HepG2 (cell line): ENCODE measurements around the gene ITGB8. TPM values are rescaled to one million over a fixed set of nuclear protein-coding genes. Genes with fewer than 3 reads are reported as not detected.

Experiments
- FOXK1 ChIP-seq: sonication (generic); formaldehyde crosslinking; IDR thresholded peaks from 2 replicates; pipeline ENCODE4 v1.4.0; 2020; ENCODE audit warnings: low read depth, missing genetic modification reagents, borderline replicate concordance
- GATA4 ChIP-seq: sonication (generic); IDR thresholded peaks from 2 replicates; pipeline ENCODE4 v1.6.1; 2016; ENCODE audit warnings: antibody characterized with exemption, low read depth, borderline replicate concordance
- SOX13 ChIP-seq, 3 experiments: fragments of 450-650 bp in 1 of 3; sonication (generic) in 1 of 3; formaldehyde crosslinking in 1 of 3; IDR thresholded peaks in 2 of 3; conservative IDR thresholded peaks in 1 of 3; 2 replicates each; pipeline versions ENCODE4 v1.5.0 to v1.6.1; 2016 to 2020; ENCODE audit warnings: antibody characterized with exemption in 1 of 3, mild to moderate bottlenecking in 1 of 3, missing compliant biosample characterization in 1 of 3, missing genetic modification reagents in 1 of 3, moderate library complexity in 1 of 3
- TEAD2 ChIP-seq: sonication (generic); formaldehyde crosslinking; IDR thresholded peaks from 2 replicates; pipeline ENCODE4 v1.9.0; 2021; ENCODE audit warnings: missing genetic modification reagents
- TP53 ChIP-seq: sonication (generic); formaldehyde crosslinking; conservative IDR thresholded peaks from 2 replicates; pipeline ENCODE4 v1.4.0; 2020; ENCODE audit warnings: missing genetic modification reagents
- TSC22D2 ChIP-seq: sonication (generic); formaldehyde crosslinking; IDR thresholded peaks from 2 replicates; pipeline ENCODE4 v1.5.1; 2020; ENCODE audit warnings: missing genetic modification reagents, mild to moderate bottlenecking, borderline replicate concordance
- ZBTB42 ChIP-seq: sonication (generic); formaldehyde crosslinking; IDR thresholded peaks from 2 replicates; pipeline ENCODE4 v1.5.0; 2020; ENCODE audit warnings: mild to moderate bottlenecking, missing genetic modification reagents
- ZNF552 ChIP-seq: sonication (generic); formaldehyde crosslinking; IDR thresholded peaks from 2 replicates; pipeline ENCODE4 v1.9.0; 2022; ENCODE audit warnings: missing genetic modification reagents, mild to moderate bottlenecking, borderline replicate concordance
- polyA plus RNA-seq, 8 experiments: library from polyadenylated mRNA; depleted of rRNA in 3 of 8; stranded (reverse) in 7 of 8; unstranded in 1 of 8; fragments of >200 nt; fragmentation: Illumina TruSeq in 4 of 8; extraction: Trizol in 4 of 8; gene quantifications; 2 replicates each; pipeline versions ENCODE4 v1.2.1 to v1.2.3, GENCODE V29; 2011 to 2016; ENCODE audit warnings: low read depth in 4 of 8, missing spikeins in 1 of 8, mixed read lengths in 1 of 8; ENCODE audit not compliant: insufficient read depth in 1 of 8
- total RNA-seq, 5 experiments: library from RNA; depleted of rRNA; stranded (reverse); fragments of >200 nt; fragmentation: Illumina TruSeq; extraction: Trizol; gene quantifications; 2 replicates each; pipeline ENCODE4 v1.2.3, GENCODE V29; 2016; ENCODE audit warnings: low read depth in 1 of 5
- TF ChIP-seq, protein P1 (sequence below), 2 experiments: fragments of 450-650 bp in 1 of 2; sonication (generic) in 1 of 2; formaldehyde crosslinking in 1 of 2; IDR thresholded peaks; 2 replicates each; pipeline versions ENCODE4 v1.6.1 to v1.8.0; 2016 to 2022; ENCODE audit warnings: antibody characterized with exemption in 1 of 2, mild to moderate bottlenecking in 1 of 2, missing genetic modification reagents in 1 of 2
- TF ChIP-seq, protein P2 (sequence below): sonication (generic); formaldehyde crosslinking; IDR thresholded peaks from 2 replicates; pipeline ENCODE4 v1.5.1; 2020; ENCODE audit warnings: mild to moderate bottlenecking, missing genetic modification reagents, borderline replicate concordance

The ITGB8 gene
- total and polyA plus RNA-seq, 2 of the 13 experiments (the other 11 are each of a cell fraction or from before 2014, with no cell fraction given), result 0.01 TPM; not detected in 1

DNA sequence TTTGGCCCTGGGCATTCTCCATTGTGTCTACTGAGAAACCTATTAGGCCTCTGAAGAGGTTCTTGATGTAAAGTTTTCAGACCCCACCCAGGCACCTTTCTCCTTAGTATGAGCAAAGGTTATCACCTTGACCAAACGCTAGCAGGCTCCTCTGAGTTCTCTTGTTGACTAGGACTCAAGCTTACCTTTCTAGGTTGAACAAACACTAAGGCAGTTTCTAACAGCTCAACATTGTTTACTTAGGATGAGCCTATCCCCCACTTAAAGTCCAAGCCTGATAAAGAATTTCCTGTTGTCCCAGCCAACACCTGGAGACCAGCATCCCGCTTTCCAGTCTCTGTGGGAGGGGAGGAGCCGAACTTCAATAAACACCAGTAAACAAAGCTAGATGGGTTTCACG is 26.3 kb upstream of the ITGB8 start (continued):
- TF ChIP-seq, protein P1, sequence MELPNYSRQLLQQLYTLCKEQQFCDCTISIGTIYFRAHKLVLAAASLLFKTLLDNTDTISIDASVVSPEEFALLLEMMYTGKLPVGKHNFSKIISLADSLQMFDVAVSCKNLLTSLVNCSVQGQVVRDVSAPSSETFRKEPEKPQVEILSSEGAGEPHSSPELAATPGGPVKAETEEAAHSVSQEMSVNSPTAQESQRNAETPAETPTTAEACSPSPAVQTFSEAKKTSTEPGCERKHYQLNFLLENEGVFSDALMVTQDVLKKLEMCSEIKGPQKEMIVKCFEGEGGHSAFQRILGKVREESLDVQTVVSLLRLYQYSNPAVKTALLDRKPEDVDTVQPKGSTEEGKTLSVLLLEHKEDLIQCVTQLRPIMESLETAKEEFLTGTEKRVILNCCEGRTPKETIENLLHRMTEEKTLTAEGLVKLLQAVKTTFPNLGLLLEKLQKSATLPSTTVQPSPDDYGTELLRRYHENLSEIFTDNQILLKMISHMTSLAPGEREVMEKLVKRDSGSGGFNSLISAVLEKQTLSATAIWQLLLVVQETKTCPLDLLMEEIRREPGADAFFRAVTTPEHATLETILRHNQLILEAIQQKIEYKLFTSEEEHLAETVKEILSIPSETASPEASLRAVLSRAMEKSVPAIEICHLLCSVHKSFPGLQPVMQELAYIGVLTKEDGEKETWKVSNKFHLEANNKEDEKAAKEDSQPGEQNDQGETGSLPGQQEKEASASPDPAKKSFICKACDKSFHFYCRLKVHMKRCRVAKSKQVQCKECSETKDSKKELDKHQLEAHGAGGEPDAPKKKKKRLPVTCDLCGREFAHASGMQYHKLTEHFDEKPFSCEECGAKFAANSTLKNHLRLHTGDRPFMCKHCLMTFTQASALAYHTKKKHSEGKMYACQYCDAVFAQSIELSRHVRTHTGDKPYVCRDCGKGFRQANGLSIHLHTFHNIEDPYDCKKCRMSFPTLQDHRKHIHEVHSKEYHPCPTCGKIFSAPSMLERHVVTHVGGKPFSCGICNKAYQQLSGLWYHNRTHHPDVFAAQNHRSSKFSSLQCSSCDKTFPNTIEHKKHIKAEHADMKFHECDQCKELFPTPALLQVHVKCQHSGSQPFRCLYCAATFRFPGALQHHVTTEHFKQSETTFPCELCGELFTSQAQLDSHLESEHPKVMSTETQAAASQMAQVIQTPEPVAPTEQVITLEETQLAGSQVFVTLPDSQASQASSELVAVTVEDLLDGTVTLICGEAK (IDR thresholded peaks at IDR 0.05), result no peak
- TF ChIP-seq, protein P1 (CRISPR knock-in tag; IDR thresholded peaks at IDR 0.05), result no peak
- TF ChIP-seq TEAD2 (CRISPR knock-in tag) (no peak), ZBTB42 (CRISPR knock-in tag) (no peak), GATA4 (no peak), TP53 (CRISPR knock-in tag) (no peak), FOXK1 (peak; percentile 23; the same call in 1 of the 2 replicates), ZNF552 (CRISPR knock-in tag) (no peak), TSC22D2 (CRISPR knock-in tag) (no peak), SOX13 (IDR thresholded peaks at IDR 0.05) (no peak), SOX13 (CRISPR knock-in tag; conservative IDR thresholded peaks at IDR 0.05 in 1 of 2, IDR thresholded peaks at IDR 0.05 in 1 of 2) (peak in 1 of 2 experiments; percentile 56; a peak in 1 of 4 replicates)
- TF ChIP-seq, protein P2, sequence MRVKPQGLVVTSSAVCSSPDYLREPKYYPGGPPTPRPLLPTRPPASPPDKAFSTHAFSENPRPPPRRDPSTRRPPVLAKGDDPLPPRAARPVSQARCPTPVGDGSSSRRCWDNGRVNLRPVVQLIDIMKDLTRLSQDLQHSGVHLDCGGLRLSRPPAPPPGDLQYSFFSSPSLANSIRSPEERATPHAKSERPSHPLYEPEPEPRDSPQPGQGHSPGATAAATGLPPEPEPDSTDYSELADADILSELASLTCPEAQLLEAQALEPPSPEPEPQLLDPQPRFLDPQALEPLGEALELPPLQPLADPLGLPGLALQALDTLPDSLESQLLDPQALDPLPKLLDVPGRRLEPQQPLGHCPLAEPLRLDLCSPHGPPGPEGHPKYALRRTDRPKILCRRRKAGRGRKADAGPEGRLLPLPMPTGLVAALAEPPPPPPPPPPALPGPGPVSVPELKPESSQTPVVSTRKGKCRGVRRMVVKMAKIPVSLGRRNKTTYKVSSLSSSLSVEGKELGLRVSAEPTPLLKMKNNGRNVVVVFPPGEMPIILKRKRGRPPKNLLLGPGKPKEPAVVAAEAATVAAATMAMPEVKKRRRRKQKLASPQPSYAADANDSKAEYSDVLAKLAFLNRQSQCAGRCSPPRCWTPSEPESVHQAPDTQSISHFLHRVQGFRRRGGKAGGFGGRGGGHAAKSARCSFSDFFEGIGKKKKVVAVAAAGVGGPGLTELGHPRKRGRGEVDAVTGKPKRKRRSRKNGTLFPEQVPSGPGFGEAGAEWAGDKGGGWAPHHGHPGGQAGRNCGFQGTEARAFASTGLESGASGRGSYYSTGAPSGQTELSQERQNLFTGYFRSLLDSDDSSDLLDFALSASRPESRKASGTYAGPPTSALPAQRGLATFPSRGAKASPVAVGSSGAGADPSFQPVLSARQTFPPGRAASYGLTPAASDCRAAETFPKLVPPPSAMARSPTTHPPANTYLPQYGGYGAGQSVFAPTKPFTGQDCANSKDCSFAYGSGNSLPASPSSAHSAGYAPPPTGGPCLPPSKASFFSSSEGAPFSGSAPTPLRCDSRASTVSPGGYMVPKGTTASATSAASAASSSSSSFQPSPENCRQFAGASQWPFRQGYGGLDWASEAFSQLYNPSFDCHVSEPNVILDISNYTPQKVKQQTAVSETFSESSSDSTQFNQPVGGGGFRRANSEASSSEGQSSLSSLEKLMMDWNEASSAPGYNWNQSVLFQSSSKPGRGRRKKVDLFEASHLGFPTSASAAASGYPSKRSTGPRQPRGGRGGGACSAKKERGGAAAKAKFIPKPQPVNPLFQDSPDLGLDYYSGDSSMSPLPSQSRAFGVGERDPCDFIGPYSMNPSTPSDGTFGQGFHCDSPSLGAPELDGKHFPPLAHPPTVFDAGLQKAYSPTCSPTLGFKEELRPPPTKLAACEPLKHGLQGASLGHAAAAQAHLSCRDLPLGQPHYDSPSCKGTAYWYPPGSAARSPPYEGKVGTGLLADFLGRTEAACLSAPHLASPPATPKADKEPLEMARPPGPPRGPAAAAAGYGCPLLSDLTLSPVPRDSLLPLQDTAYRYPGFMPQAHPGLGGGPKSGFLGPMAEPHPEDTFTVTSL (CRISPR knock-in tag), result peak; percentile 57; the same call in 1 of the 2 replicates
